GM21390 (cell line): ENCODE results near the gene DOCK1.
"Not testable (repeated sequence)": the region's sequence is repeated elsewhere in the genome, so short reads cannot be mapped to it uniquely, and the experiment has no call there.

Experiments
- ATAC-seq: cut with Tn5 transposase; IDR thresholded peaks from one replicate; pipeline ENCODE4 v1.9.1; 2021; ENCODE audit not compliant: unreplicated experiment

The DOCK1 gene

DNA sequence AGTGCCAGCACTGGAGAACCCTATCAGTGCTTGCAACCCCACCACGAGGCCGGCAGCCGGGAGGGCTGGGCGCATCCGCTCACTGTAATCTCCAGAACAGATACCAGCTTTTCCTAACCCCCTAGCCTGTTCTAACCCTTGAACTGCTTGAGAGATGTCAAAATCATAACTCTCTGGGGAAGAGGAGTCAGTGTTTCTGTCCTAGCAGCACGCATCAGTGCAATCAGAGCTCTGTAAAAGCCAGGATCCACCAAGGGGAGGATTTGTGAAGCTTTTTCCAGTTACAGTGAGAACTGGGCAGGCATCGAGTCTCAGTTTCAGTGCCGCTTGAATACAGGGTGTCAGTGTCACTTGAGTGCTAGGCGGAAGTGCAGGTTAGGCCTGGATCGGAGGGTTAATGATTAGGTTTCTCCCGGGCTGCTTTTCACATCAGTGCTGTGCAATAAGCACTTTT, 395.7 kb downstream of the DOCK1 start:
- ATAC-seq = no peak

DNA sequence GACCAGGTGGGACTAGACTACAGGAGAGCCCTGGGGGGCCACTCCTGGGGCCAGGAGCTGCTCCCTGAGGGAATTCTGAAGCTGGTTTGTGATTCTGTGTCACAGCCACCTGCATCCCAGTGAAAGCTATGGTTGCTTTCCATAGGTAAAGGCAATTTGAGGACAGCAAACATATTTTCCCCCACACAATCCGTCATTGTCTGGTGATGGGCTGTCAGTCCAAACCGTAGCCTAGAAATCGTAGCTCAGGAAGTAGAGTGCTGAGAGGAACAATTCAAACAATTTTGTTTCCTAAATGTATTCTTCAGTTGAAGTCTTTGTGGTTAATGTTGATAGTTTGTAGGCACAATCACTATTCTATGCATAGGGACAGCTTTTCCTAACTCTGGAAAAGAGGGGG, 397.1 kb downstream of the DOCK1 start:
- no peak for ATAC-seq

DNA sequence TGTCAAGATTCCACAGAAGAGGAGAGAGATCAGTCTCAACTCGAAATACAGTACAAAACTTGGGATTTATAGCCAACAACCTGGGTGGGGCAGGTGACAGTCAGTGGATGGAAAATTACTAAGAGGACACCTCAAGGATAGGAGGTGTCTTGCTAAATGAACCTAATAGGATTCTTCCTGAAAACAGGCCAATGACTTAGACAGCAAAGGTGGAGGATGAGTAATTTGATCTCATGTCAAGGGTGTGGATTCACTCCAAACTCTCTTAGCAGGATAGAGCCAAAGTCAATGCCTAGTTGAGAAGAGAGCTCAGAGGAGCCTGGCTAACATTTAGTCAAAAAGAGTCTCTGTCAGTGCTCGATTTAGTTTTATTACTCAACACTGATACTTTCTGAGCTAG, 397.9 kb downstream of the DOCK1 start:
- no peak for ATAC-seq

DNA sequence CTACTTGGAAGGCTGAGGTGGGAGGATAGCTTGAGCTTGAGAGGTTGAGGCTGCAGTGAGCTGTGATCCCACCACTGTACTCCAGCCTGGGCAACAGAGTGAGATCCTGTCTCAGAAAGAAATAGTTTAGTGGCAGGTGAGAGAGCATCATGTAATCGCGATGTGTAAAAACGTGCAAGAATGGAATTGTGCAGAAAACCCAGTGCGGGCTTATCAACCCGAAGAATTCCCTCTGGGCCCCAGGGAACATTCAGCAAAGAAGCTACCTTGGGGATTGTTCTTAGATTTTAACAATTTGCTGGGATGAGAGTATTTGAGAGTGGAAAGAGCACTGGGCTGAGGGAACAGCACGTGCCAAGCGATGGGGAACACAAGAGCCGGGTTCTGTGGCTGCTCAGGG, 398.5 kb downstream of the DOCK1 start:
- no peak for ATAC-seq

DNA sequence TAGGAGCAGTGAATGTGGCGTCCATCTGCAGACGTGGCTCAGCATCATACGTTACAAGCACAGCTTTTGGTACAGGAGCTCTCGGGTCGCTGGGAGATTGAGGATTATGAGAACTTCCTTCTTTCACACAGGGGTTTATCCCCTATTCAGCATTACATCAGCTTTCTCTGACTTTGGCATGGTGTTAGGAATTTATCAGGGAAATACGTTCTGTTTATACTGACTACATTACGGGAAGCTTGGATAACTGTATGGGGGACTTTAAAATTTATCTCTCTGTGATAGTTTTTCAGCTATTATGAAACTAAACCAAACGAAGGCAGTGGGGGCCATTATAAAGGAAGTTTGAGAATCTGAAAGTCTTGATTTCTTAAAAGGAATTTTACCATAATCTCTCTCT, 401.3 kb downstream of the DOCK1 start:
- ATAC-seq = no peak

DNA sequence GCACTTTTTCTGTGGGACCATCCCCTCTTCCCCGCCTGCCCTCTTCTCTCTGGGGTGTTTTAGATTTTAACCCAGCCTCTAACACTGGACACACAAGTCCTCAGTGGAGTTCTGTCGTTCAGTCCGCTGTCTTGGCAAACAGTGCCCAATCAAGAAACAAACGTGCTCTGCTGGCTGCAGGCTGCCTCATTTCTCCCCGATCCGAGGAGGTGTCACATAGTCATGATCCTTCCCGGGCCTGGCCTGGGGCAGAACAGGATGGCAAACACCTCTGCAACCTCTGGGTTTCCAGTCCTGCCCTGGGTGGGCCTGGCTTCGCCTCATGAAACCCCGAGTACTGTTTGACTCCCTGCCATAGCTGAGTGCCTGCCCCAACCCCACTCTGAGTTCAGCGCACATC, 402.1 kb downstream of the DOCK1 start:
- ATAC-seq = no peak

DNA sequence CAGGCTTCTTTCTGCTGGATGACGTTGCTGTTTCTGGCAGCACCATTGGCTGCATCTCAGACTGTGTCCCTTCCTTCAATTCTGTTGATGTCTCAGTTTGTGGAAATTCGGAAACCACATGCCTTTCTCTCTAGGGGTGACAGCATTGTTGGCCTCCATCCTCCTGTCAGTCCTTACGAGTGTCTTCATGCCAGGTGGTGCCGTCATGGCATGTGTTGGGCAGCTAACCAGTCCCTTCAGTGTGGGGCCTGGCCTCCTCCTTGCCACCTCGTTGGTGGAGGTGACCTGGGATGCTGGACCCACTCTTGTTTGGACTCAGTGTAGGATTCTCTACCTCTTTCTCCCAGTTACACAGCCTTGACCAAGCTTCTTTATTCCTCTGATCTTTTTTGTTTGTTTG, 402.8 kb downstream of the DOCK1 start:
- no peak for ATAC-seq

DNA sequence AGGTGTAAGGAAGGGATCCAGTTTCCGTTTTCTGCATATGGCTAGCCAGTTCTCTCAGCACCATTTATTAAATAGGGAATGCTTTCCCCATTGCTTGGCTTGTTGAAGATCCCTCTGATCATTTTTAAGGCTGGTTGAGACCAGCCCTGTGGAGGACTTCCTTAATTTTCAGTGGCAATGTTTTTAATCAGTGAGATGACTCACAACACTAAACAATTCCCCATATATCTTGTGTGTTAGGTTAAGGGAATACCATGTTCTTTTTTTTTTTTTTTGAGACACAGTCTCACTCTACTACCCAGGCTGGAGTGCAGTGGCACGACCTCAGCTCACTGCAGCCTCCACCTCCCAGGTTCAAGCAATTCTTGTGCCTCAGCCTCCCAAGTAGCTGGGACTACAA, 404.4 kb downstream of the DOCK1 start:
- ATAC-seq = not testable (repeated sequence)

DNA sequence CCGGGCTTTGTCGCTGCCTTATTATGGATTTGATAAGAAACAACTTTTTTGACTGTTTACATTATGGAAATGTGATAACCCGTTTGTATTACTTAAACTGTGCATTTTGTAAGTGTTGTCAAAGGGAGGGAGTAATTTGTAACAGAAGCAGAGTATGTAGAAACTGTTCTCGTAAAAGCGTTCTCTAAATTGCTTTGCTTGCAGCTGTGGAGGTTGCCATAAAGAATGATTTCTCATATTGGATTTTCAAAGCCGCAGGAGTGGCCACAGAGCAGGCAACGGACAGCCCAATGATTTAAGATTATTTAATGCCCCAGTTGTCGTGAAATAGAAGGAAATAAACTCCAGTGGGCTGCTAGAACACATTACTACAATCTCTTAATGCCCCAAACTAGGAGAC, 405.2 kb downstream of the DOCK1 start:
- no peak for ATAC-seq

DNA sequence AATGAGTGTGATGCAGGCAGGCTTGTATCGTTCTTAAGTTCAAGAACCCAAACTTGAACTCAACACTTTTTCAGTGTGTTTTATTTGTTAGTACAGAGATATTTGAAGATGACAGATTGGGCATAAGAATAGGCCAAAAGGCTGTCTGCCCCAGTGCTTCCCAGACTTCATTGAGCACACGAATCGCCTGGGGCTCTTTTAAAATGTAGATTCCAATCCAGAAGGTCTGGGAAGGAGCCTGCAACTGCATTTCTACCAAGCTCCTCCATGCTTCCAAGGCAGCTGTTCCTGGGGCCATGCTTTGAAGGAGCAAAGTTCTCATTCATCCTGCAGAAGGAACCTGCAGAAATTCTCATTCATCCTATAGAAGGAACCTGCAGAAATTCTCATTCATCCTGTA, 405.7 kb downstream of the DOCK1 start:
- no peak for ATAC-seq

DNA sequence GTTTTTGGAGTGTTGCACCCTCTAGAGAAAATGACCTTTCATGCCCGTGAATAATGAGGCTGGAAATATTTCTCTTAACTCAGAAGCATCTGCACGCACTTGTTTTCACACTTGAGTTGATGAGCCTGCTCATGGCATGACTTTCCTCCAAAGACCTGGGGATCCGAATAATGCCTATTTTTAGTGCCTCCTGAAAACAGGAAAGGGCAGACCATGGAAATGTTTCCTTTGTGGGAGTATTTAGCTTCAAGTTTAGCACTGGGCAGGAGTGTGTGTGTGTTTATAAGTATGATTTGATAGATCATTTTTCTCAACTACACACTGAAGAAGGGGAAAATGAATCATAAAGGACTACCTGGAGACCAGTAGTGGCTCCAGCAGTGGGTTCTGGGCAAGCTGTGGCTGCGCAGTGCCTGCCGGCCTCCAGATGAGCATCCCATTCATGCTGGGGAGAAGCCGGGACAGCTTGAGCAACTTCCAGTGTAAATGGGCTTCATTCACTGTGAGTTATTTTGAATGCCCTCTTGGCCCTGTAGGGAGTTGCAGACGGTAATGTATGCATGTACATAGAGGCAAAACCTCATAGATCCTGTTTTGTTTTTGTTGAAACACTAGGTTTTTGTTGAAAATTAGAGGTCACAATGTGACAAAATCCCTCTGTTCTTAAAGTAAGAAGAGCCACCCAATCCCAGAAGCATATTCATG, 408.9 kb downstream of the DOCK1 start:
- no peak for ATAC-seq

DNA sequence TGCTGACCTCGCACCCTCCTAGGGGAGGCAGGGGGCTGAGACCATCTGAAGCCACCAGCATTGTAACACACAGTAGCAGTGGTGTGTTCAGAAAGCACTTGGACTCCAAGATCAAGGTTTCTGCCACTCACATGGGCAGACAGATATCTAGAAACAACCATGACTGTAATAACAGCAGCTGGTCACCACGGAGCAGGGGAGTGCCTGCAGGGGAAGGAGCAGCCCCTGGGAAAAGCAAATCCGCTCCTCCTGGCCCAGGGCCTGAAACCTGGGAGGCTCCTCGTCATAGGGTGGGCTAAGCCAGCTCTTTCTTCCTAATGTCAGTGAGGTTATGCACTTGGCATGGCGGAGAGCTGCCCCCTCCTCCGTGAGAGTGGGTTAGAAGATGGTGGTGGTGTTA, 409.6 kb downstream of the DOCK1 start:
- no peak for ATAC-seq

DNA sequence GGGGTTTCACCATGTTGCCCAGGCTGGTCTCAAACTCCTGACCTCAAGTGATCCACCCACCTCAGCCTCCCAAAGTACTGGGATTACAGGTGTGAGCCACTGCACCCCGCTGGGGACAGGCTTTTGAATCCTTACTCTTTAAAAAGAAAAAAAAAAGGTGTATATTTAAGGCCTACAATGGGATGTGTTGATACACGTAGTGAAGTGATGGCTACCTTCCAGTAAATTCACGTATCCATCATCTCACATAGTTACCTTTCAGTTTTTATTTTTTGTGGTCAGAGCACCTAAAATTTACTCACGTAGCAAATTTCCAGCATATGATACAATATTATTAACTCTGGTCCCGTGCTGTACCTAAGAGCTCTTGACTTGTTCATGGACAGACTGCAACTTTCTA, 410.7 kb downstream of the DOCK1 start:
- ATAC-seq = no peak

DNA sequence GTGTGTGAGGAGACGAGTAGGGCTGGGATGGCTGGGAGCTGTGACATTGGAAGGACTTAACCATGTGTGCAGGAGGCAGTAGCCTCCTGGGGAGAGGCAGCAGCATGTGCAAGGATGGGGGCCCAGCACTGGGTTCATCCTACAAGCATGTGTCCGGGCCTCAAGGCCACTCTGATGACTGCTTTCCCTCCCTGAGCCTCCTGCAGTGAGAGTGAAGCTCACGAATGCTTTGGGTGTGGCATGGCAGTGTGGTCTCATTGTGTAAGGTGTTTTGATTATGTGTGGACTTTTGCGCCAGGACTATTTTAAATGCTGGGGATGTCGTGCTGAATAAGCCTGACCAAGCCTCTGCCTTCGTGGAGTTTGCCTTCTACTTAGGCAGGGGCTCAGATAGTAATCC, 413.2 kb downstream of the DOCK1 start:
- ATAC-seq = no peak

DNA sequence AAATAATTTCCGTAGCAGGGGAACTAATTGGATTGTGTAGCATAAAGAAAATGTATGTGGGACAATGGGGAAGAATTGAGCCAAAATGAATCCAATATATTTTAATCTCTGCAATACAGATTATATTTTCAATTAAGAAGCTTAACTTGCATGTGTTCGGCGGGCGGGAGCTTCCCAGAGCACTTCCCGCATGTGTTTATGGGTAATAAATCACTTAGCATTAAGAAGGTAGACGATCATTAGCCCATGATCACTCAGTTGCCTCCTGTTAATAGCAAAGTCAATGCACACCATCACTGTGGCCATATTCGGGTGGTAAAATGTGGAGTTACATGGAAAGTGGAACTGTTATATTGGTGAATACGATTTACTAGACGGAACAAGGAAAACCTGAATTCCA, 414.0 kb downstream of the DOCK1 start:
- ATAC-seq = no peak

DNA sequence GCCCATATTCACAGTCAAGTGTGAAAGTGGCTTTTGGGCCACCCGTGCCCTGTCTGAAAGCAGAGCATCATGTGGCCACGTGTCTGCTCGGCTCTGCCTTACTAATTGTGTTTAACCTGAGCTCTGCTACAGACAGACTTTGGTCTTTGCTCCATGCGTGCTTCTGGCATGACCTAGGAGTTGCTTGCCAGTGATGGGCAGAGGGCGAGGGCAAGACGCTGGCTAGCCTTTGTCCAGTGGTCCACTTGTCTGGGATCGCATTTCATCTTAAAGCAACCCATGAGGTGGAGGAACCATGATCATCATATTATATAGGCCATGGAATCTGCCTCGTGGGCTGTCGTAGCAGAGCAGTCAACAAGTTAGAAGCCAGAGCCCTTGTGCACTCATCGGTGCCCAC, 414.5 kb downstream of the DOCK1 start:
- ATAC-seq = no peak

DNA sequence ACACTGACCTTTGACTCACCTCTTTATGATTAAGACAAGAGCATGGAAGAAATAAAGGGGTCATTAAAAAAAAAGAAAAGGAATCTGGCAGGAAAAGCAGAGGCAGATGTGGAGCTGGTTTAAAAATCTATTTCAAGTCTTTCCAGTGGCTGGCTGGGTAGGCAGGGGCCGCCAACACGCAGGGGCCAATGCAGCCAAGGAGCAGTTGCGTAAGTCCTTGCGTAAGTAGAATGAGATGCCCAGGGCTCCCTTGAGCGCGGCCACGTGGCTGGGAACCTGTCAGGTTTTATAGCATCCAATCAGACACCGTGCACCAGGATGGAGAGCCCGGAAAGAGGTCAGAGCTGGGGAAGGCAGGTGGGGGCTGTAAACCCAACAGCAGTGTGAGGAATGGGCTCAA, 414.9 kb downstream of the DOCK1 start:
- ATAC-seq = no peak

DNA sequence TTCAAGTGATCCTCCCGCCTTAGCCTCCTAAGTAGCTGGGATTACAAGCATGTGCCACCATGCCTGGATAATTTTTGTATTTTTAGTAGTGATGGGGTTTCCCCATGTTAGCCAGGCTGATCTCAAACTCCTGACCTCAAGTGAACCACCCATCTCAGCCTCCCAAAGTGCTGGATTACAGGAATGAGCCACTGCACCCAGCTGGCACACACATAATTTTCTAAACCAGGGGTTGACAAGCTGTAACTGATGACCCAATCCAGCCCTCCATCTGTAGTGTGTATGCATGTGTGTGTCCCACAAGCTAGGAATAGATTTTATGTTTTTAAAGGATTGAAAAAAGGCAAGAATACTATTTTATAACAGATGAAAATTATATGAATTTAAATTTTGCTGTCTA, 417.1 kb downstream of the DOCK1 start:
- ATAC-seq = no peak

DNA sequence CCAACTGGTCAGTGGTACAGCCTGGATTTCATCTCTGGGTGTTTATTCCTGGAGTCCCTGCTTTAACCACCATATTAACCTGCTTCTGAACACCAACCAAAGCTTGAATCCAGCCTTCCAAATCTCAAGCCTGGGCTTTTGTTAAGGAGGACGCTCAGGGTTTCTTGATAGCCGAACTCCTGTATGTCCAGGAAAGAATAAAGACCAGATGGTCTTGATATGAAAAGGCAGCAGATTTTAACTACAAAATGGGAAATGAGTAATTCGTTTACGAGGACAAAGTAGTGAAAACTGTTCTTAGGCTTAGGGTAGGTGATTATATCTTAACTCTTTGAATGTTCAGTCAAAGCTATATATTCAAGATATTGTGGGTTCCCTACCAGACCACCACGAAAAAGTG, 420.3 kb downstream of the DOCK1 start:
- no peak for ATAC-seq

DNA sequence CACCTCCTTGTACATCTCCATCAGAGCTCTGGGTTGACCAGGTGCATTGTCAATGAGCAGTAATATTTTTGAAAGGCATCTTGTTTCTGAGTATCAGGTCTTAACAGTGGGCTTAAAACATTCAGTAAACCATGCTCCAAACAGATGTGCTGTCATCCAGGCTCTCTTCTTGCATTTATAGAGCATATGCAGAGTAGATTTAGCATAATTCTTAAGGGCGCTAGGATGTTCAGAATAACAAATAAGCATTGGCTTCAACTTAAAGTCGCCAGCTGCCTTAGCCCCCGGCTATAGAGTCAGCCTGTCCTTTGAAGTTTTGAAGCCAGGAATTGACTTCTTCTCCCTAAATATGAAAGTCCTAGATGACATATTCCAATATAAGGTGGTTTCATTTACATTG, 421.7 kb downstream of the DOCK1 start:
- no peak for ATAC-seq

DNA sequence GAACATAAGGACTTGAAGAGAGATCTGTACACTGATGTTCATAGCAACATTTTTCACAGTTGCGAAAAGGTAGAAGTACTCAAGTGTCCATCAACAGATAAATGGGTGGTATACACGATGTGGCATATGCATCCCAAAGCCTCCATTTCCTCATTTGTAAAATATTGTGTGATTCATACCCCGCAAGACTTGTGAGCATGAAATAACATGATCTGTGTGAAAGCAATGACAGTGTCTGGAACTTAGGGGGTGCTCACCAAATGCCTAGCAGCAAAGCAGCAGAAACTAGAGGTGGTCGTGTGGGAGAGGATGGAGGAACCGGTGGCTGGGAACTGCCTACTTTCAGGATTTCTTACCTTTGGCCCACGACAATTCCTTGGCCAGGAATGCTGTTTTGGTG, 426.5 kb downstream of the DOCK1 start:
- ATAC-seq = no peak

DNA sequence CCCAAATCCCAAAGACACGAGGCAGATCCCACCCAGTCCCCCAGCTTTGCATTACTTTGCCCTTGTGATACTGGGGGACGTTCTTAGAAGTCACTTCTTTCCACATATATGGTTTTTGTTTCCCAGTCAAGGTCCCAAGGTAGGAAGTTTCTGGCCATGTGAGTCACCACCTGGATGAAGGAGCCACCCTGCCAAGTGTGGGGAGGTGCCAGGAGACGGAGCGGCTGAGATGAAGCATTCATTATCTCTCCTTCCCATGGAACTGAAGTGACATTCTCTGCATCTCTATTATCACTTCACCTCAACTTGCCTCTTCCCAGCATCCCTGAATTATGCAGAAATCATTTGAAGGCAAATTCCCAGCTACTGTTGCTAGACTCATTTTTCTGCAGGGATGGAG, 427.4 kb downstream of the DOCK1 start:
- ATAC-seq = no peak

DNA sequence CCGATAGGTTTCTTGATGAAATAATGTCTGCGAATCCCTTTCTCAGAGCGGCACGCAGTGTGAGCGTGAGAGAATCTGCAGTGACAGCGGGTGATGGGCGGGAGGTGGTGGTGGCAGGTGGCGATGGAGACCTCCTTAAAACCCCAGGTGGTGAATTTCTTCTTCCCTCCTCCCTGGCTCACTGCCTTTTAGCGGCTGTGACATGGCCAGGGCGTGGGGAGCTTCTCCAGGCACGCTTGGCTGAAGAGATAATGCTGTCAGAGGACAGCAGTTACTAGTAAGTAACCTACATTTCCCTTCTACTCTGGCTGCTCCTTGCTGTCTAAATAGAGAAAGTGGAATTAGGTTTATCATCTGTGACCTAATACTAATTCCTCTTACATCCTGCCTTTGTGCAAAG, 432.6 kb downstream of the DOCK1 start:
- no peak for ATAC-seq
